ENCODE measurements around the gene ARHGEF10L.

The ARHGEF10L gene

GRCh38 chr1:17550729-17551584 is 11.5 kb downstream of the ARHGEF10L start:
- no peak for DNase-seq (ENCODE audit: low spot score)

GRCh38 chr1:17551755-17552234 is 12.3 kb downstream of the ARHGEF10L start:
- DNase-seq (ENCODE audit: low spot score): no peak

GRCh38 chr1:17553975-17554700 is 14.6 kb downstream of the ARHGEF10L start:
- no peak for DNase-seq (ENCODE audit: low spot score)

GRCh38 chr1:17554954-17555353 is 15.5 kb downstream of the ARHGEF10L start:
- DNase-seq (ENCODE audit: low spot score): no peak

DNA sequence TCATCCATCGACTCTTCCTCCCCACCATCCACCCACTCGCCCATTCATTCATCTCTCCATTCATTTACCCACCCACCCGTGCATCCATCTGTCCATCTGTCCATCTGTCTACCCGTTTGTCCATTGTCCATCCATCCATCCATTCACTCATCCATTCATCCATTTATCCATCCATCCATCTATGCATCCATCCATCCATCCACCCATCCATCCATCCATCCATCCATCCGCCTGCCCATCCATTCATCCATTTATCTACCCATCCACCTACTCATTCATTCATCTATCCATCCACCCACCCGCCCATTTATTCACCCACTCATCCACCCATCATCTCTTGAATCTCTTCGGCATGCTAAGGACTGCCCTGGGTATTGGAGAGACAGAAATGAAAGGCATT is 18.5 kb downstream of the ARHGEF10L start:
- no peak for DNase-seq (ENCODE audit: low spot score)

DNA sequence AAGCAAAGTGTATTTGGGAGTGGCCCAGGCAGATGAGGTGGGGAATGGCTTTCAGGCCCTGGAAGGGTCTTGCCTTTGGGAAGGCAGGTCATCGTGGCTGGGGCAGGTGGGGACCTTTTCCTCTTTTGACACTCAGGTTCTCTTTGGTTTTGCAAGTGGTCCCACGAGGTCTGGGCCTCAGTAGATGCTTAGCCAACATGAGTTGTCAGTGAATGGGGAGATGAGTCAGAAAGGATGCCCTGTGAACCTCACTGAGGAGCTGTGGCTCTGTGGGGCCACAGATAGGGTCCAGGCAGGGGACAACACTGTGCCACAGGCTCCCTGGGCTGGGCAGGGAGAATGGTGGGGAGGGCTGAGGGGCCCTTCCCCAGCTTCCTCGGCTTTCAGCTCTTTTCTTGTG is 19.0 kb downstream of the ARHGEF10L start:
- DNase-seq (ENCODE audit: low spot score): no peak

DNA sequence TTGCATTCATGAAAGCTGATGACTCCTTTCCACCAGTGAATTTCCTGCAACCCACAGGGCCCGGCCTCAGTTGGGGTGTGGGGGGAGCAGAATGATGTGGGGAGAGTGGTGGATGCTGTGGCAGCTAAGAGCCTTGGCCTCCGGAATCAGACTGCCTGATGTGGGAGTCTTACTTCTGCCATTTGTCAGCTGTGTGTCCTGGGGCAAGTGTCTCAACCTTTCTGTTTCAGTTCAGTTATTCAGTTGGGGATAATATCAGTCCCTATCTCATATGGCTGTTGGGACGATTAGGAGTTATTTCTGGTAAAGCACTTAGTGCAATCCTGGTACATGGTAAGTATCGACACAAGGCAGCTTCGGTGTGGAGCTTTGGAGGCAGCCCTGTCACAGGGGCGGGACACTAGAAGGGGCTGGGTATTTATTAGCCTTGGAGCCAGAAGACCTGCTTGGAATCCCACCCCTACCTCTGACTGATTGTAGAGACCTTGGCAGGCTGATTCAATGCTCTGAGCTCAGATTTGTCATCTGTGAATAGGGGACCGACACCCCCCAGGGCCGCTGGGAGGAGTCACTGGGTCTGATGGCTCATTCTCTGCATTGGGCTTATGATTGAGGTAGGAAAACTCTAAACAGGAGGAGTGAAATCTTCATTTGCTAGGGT is 19.6 kb downstream of the ARHGEF10L start:
- no peak for DNase-seq (ENCODE audit: low spot score)

DNA sequence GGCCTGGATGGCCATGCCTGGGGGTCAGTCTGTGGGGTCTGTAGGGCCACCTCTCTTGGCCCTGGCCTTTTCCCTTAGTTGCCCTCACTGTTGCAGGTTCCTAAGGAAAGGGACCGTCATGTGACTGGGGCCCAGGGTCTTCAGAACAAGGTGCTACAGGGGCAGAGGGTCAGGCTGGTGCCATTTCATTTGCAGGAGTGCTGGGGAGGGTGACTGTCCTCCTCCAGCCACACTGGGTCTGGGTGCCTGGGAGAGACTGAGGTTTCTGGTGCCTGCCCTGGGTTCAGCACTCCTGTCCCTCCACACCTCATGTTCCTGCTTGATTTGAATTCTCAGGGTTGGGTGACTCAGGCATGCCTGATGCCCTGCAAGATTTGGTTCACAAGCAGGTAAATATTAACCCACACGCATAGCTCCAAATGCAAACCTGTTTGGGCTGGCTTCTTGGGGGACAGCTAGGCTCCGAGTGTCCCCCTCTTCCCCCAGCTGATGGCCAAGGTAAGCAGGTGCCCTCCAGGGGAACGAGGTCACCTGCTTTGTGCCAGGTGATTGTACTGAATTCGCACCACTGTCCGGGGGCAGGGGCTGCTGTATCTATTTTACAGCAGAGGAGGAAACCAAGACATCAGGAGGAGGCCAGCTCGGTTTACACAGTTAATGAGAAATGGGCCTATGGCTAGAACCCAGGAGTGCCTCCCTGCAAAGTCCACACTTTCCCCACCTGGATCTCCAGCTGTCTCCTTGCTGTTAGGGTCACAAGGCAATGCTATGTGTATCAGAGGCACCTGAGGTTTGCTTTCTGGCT is 20.3 kb downstream of the ARHGEF10L start:
- no peak for DNase-seq (ENCODE audit: low spot score)

DNA sequence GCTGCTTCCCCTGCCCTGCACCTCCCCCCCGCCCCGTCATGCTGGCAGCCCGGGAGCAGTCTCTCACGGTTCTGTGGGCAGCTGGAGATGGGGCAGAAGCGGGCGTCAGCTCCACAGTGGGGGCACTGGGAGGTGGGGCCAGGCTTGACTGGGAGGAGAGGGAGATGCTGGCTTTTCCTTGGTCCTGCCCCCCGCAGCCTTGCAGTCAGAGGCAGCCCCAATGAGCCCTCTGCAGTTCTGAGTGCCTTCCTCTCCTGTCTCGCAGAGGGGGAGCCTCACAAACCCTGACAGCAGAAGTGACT is 21.7 kb downstream of the ARHGEF10L start:
- no peak for DNase-seq (ENCODE audit: low spot score)

GRCh38 chr1:17561561-17561985 is 22.1 kb downstream of the ARHGEF10L start:
- DNase-seq (ENCODE audit: low spot score): no peak

- DNase-seq (ENCODE audit: low spot score): no peak
Observed at GRCh38 chr1:17562375-17562774, 22.9 kb downstream of the ARHGEF10L start.

GRCh38 chr1:17563494-17564281 is 24.2 kb downstream of the ARHGEF10L start:
- DNase-seq (ENCODE audit: low spot score): no peak

- DNase-seq (ENCODE audit: low spot score): no peak
Observed at GRCh38 chr1:17564458-17565393, 25.2 kb downstream of the ARHGEF10L start.

DNA sequence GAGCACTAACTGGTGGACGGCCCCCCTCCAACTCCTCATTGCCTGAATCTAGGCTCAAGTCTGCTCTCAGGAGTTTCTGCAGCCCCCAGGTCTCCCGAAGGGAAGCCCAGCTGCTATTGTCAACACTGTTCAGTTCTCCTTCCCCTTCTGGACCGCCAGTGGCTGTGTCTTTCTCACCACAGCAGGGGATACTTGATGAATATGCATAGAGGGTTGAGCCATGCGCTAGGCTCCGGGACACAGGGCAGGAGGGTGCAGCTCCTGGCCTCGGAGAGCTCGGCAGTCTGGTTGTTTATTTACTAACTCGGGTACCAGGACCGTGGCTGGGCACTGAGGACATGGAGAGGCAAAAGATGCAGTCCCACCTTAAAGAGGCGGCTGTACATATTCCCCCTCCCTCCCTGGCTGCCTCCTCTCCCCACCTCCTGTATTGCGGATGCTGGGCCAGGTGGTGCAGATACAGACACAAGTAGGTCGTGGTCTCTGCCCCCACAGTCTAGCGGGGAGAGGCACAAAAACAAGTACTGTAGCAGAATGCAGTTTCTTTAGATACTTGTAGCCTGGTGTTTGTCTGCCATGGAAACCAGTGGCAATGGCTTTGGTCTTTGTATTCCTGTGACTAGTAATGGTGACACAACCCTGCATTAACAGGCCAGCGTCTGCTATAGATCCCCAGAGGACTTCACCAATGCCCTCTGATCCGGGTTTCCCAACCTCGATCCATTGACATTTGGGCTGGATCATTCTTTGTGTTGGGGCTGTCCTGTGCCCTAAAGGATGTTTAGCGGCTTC is 26.2 kb downstream of the ARHGEF10L start:
- DNase-seq (ENCODE audit: low spot score): no peak

DNA sequence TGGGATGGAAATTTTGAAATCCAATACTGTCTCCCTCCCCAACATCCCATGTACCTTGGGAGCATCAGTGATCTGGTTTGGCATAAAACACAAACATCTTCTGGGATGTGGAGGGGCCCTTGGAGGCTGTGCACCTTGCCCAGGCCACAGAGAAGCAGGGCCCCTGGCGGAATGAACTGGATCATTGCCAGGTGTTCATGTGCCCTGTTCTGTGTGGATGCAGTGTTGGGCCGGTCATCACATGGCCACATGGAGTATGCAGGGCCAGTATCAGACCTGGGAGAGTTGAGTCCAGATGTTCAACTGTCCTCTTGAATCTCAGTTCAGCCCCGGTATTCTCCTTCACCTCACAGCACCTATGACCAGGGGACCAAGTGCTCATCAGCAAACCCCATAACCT is 26.9 kb downstream of the ARHGEF10L start:
- DNase-seq (ENCODE audit: low spot score): no peak

DNA sequence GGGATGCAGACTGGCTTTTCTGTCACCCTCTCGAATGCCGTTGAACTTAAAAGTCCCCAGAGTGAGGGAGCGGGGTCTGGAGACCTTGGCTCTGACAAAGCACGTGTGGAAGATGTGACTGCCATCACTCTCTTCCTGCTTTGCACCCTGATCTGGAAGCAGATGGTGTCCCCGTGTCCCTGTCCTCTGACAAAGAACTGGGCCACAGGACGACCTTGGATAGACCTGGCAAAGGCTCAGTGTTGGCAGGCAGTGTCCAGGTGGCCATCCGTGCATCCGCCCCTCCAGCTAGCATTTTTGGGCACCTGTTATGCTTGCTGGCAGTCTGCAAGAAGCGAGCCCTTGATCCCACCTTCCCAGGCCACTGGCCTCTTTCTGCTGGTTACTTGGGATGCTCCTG is 27.4 kb downstream of the ARHGEF10L start:
- no peak for DNase-seq (ENCODE audit: low spot score)

DNA sequence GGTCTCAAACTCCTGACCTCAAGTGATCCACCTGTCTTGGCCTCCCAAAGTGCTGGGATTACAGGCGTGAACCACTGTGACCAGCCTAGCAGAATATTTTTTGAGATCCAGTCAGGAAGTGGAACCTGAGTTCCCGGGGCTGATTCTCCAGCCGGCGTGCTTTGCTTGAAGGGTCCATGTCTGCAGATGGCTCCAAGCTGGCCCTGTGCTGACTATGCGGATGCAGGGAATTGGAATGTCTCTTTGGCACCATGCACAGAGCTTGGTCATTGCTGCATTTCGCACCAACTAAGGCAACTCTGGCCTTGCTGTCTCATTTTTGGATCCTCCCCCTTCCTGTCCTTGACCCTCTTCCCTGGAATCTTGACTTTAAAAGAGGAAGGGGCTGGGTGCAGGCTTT is 28.1 kb downstream of the ARHGEF10L start:
- DNase-seq (ENCODE audit: low spot score): no peak

DNA sequence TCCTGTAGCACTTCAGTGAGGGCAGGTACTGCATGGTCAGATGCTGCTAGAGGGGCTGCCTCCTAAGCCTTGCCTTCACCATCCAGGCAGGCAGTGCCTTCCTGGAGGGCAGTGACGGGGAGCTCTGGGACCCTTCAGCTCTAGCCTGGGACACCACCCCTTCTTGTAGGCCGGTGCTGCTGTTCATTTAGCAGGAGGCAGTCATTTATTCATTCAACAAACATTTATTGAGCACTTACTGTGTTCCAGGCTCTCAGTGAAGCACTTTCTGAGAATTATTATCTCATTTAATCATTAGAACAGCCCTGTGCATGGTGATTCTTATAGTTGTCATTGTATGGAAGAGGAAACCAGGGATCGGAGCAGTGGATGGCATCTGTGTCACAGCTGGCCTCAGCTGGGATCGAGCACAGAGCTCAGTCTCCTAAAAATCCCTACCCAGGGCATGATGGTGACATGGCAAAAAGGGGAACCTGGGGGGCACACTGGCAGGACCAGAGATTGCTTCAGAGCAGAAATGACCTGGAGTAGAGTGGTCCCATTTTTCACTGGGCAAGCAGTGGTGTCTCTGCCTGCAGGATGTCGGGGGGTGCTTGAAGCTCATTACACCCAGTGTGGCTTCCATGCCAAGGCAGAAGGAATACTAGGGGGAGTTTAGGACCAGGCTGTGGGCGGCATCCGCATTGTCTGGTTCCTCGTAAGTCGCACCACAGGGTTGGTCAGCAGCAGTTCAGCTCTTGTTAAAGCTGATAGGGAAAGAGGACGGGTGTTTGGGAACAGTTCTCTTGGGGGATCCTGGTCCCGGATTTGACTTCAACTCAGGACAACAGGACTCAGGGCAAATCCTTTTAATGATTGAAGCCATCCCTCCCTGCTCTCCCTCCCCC is 28.8 kb downstream of the ARHGEF10L start:
- no peak for DNase-seq (ENCODE audit: low spot score)

Data from RKO (cell line).